GM10248 (cell line): ENCODE results near the gene SCRG1.
A peak's percentile ranks its signal among the peaks of the same experiment; 100 is the strongest.

Experiments used
- CTCF ChIA-PET: fragments of 300-600 bp; sonication (Branson Sonifier 250); formaldehyde crosslinking; extraction: SDS; loops from one replicate; lab custom pipeline; 2021; ENCODE audit warnings: antibody characterized with exemption; lab: Yijun Ruan, JAX
- POLR2A ChIA-PET: fragments of 350-650 bp; sonication (Branson Sonifier 250); formaldehyde crosslinking; extraction: SDS; loops from one replicate; lab custom pipeline; 2020; ENCODE audit warnings: antibody characterized with exemption; lab: Yijun Ruan, JAX
- DNase-seq: peaks from one replicate; pipeline ENCODE4 v3.0.0; 2012; ENCODE audit errors: extremely low spot score
- CTCF ChIP-seq: IDR thresholded peaks from 2 replicates; pipeline ENCODE4 v1.5.1; 2012; ENCODE audit warnings: mild to moderate bottlenecking, low read depth; ENCODE audit errors: extremely low read depth, missing control alignments, control extremely low read depth

The SCRG1 gene

DNA sequence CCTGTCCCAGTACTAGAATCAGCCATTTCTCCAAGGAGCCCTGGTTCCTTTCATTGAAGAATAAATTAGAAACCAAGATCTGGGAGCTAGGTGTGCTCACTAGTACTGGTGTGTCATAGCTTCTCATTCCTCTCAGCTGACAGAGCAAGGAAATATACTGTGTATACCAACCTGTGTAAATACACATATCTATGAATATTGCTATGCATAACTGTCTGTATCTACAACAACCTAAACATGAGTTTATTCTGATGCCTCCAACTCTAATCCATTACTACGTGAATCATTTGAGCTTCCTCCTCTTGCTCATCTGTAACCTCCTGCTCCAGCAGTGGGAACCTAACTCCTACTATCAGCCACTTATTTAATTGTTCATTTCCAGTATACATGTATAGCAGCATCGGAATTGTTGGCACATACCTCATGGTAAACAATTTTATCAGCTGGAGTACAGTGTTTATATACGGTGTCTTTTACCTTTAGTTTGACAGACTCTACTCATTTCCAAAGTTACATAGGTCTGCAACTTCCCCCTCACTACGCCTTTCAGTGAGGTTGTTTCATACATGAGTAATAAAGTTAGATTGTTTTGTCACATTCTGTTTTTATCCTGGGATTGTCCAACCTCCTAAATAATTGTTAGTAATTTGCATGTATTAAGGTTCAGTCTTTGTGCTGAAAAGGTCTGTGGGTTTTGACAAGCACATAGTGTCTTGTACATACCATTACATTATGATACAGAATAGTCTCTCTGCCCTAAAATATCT lies 7.1 kb upstream of the SCRG1 start:
- peak; percentile 20 for DNase-seq
- TF ChIP-seq CTCF = no peak
- POLR2A ChIA-PET = interaction anchor here (0.6 to 0.8 kb wide), 2 partner anchors 50 to 72 kb away, joined by 3 to 6 read pairs; no protein-coding TSS in a partner anchor
- CTCF ChIA-PET = interaction anchor here (0.8 to 4.1 kb wide), 11 partner anchors 10 to 104 kb away, joined by 3 to 14 read pairs (median 4); no protein-coding TSS in a partner anchor

DNA sequence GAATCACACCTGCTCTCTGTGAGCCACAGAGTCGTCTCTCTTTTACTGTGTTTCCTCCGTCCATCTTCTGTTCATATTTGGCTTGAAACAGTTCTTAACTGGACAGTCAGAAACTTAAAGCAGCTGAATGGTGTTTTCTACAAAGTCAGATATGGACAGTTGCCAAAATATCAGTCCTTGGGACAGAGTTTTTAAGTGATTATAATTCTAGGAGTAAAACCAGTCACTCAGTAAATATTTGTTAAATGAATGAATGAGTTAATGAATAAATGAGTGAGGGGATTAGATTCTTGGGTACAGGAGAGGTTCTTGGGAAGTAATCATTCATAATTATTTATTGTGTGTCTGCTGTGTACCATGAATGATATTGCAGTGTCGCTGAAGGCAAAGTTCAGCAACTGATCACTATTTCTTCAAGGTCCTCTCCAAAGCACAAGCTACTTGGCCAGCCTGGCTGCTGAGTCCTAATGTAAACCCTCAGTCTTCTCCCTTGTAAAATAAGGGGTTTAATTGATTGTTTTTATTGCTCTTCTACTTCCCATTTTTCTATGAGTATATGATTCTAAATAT lies 5.5 kb upstream of the SCRG1 start:
- POLR2A ChIA-PET = interaction anchor here (0.6 kb wide), 1 partner anchor 34 kb away, joined by 4 read pairs; no protein-coding TSS in a partner anchor
- CTCF ChIA-PET = interaction anchor here (1.0 to 4.1 kb wide), 7 partner anchors 8 to 103 kb away, joined by 3 to 20 read pairs (median 11); no protein-coding TSS in a partner anchor
- TF ChIP-seq CTCF = no peak
- no peak for DNase-seq

- CTCF ChIA-PET = interaction anchor here (0.8 to 4.1 kb wide), 13 partner anchors 10 to 389 kb away, joined by 3 to 20 read pairs (median 4); no protein-coding TSS in a partner anchor
- TF ChIP-seq CTCF = no peak
- no peak for DNase-seq
- POLR2A ChIA-PET = no interaction called here
These were observed 4.1 kb upstream of the SCRG1 start for GRCh38 chr4:173403051-173403450.

GRCh38 chr4:173401063-173401462 lies 2.1 kb upstream of the SCRG1 start:
- TF ChIP-seq CTCF = no peak
- no peak for DNase-seq
- CTCF ChIA-PET = interaction anchor here (0.7 to 3.1 kb wide), 7 partner anchors 9 to 388 kb away, joined by 3 to 20 read pairs (median 4); no protein-coding TSS in a partner anchor
- POLR2A ChIA-PET = no interaction called here

GRCh38 chr4:173398220-173398619 lies 696 bp downstream of the SCRG1 start:
- DNase-seq = no peak
- ChIA-PET CTCF (interaction anchor here (1.8 to 2.2 kb wide), 3 partner anchors 13 to 79 kb away, joined by 4 to 7 read pairs (median 7); no protein-coding TSS in a partner anchor), POLR2A (no interaction called here)
- TF ChIP-seq CTCF = no peak

GRCh38 chr4:173397604-173398003 lies 1.3 kb downstream of the SCRG1 start:
- CTCF ChIA-PET = interaction anchor here (1.0 to 2.2 kb wide), 6 partner anchors 13 to 385 kb away, joined by 3 to 7 read pairs (median 5); no protein-coding TSS in a partner anchor
- no peak for DNase-seq
- POLR2A ChIA-PET = no interaction called here
- no peak for TF ChIP-seq CTCF
